RCC 7860 (cell line): ENCODE measurements around the gene ADGRD1.
"Not testable (repeated sequence)": the region's sequence is repeated elsewhere in the genome, so short reads cannot be mapped to it uniquely, and the experiment has no call there.

Experiments
- DNase-seq: peaks from one replicate; pipeline ENCODE4 v3.0.0-alpha.2; 2015; ENCODE audit warnings: low spot score
- FAIRE-seq: peaks from 2 replicates; lab custom pipeline; 2012; peaks lifted over from hg19 to GRCh38; lab: Jason Lieb, UNC

The ADGRD1 gene

GRCh38 chr12:131067981-131068851 is 114.5 kb downstream of the ADGRD1 start:
- FAIRE-seq: no peak
- no peak for DNase-seq

- not testable (repeated sequence) for FAIRE-seq, DNase-seq
Measured at GRCh38 chr12:131068926-131069720, 115.4 kb downstream of the ADGRD1 start.

- not testable (repeated sequence) for FAIRE-seq, DNase-seq
Measured at GRCh38 chr12:131070136-131070535, 116.4 kb downstream of the ADGRD1 start.

- FAIRE-seq, DNase-seq: not testable (repeated sequence)
Measured at GRCh38 chr12:131070668-131071067, 117.0 kb downstream of the ADGRD1 start.

- DNase-seq, FAIRE-seq: not testable (repeated sequence)
Measured at GRCh38 chr12:131071234-131071820, 117.6 kb downstream of the ADGRD1 start.

GRCh38 chr12:131071950-131072349 is 118.2 kb downstream of the ADGRD1 start:
- DNase-seq, FAIRE-seq: not testable (repeated sequence)

- no peak for FAIRE-seq
- DNase-seq: no peak
Measured at GRCh38 chr12:131072451-131073230, 118.9 kb downstream of the ADGRD1 start.

- no peak for DNase-seq
Measured at GRCh38 chr12:131074221-131075083, 120.7 kb downstream of the ADGRD1 start.

GRCh38 chr12:131075194-131075593 is 121.5 kb downstream of the ADGRD1 start:
- no peak for DNase-seq
- no peak for FAIRE-seq

More at GRCh38 chr12:131074221-131075083, 120.7 kb downstream of the ADGRD1 start:
- no peak for FAIRE-seq

- FAIRE-seq (no peak), DNase-seq (no peak)
Measured at GRCh38 chr12:131075611-131076010, 121.9 kb downstream of the ADGRD1 start.

- no peak for FAIRE-seq
- no peak for DNase-seq
Measured at GRCh38 chr12:131076296-131076695, 122.6 kb downstream of the ADGRD1 start.

GRCh38 chr12:131076791-131077747 is 123.4 kb downstream of the ADGRD1 start:
- no peak for DNase-seq
- FAIRE-seq: no peak

GRCh38 chr12:131077931-131078391 is 124.3 kb downstream of the ADGRD1 start:
- DNase-seq: no peak
- FAIRE-seq: no peak

- DNase-seq (no peak), FAIRE-seq (no peak)
Measured at GRCh38 chr12:131082290-131083194, 128.8 kb downstream of the ADGRD1 start.

GRCh38 chr12:131084341-131085011 is 130.8 kb downstream of the ADGRD1 start:
- no peak for DNase-seq
- FAIRE-seq: no peak

GRCh38 chr12:131085125-131085815 is 131.6 kb downstream of the ADGRD1 start:
- FAIRE-seq: no peak
- DNase-seq: no peak
